HepG2 (cell line): ENCODE measurements around the gene SPOP. TPM values are rescaled to one million over a fixed set of nuclear protein-coding genes. Genes with fewer than 3 reads are reported as not detected.

Experiments
- ATAC-seq: fragments of 200-7000 bp; cut with Tn5 transposase; 3 replicates; pipeline ENCODE4 v1.9.1; 2020; ENCODE audit warnings: mild to moderate bottlenecking, moderate library complexity
- BruUV-seq: library from RNA; stranded (reverse); fragments of 400-500 nt; replicated peaks from 2 replicates; lab custom pipeline; 2021; lab: Mats Ljungman, UMichigan
- CTCF ChIA-PET: fragments of 300-600 bp; formaldehyde crosslinking; extraction: SDS; loops from one replicate; lab custom pipeline; 2021; ENCODE audit warnings: low total read pairs, inconsistent platforms, low intra/inter-chr PET ratio; lab: Yijun Ruan, JAX
- POLR2A ChIA-PET: fragments of 350-600 bp; sonication (Branson Sonifier 250); formaldehyde crosslinking; loops from one replicate; lab custom pipeline; 2020; ENCODE audit warnings: antibody characterized with exemption, inconsistent platforms; lab: Yijun Ruan, JAX
- DNase-seq: peaks from one replicate; pipeline ENCODE4 v3.0.0-alpha.2; 2015; ENCODE audit warnings: low spot score
- FAIRE-seq: peaks from 3 replicates; lab custom pipeline; 2011; peaks lifted over from hg19 to GRCh38; lab: Jason Lieb, UNC
- H2AFZ ChIP-seq: one replicate; pipeline ENCODE4 v1.6.1; 2011; ENCODE audit warnings: low read length, inconsistent platforms
- H3K27ac ChIP-seq: fragments of 300-600 bp; 3 replicates; pipeline ENCODE4 v1.8.0; 2011; ENCODE audit warnings: mixed run types, mild to moderate bottlenecking, mixed read lengths, low read length, inconsistent platforms; ENCODE audit not compliant: insufficient read depth; ENCODE audit errors: extremely low read length
- H3K27me3 ChIP-seq, 2 experiments: fragments of 200-600 bp in 1 of 2; 2 replicates in 1 of 2; 3 replicates in 1 of 2; pipeline versions ENCODE4 v1.6.0 to v1.8.0; 2011; ENCODE audit warnings: low read length in 2 of 2, mild to moderate bottlenecking in 2 of 2, moderate library complexity in 2 of 2, inconsistent platforms in 1 of 2; ENCODE audit not compliant: insufficient read depth in 2 of 2, control insufficient read depth in 1 of 2
- H3K36me3 ChIP-seq, 2 experiments: fragments of 200-600 bp in 1 of 2; replicated peaks in 1 of 2; 2 replicates in 1 of 2; 3 replicates in 1 of 2; pipeline versions ENCODE4 v1.5.1 to v1.8.0; 2011; ENCODE audit warnings: low read length in 2 of 2, inconsistent platforms in 1 of 2; ENCODE audit not compliant: insufficient read depth in 2 of 2, control insufficient read depth in 1 of 2
- H3K4me1 ChIP-seq: 2 replicates; pipeline ENCODE4 v1.5.1; 2012; ENCODE audit warnings: low read length, inconsistent platforms; ENCODE audit not compliant: insufficient read depth
- H3K4me2 ChIP-seq: 2 replicates; pipeline ENCODE4 v1.6.0; 2011; ENCODE audit warnings: low read depth, low read length, inconsistent platforms
- H3K4me3 ChIP-seq, 3 experiments: fragments of 200-600 bp in 1 of 3; sonication (generic), shearing (Covaris generic) in 1 of 3; replicated peaks in 1 of 3; 2 replicates each; pipeline ENCODE4 v1.5.1; 2011 to 2016; ENCODE audit warnings: low read length in 3 of 3, inconsistent platforms in 2 of 3, low read depth in 2 of 3, mild to moderate bottlenecking in 2 of 3, control low read depth in 1 of 3, mixed read lengths in 1 of 3; ENCODE audit not compliant: insufficient read depth in 1 of 3
- H3K79me2 ChIP-seq: one replicate; pipeline ENCODE4 v1.6.1; 2011; ENCODE audit warnings: low read length, inconsistent platforms; ENCODE audit not compliant: insufficient read depth
- H3K9ac ChIP-seq: 2 replicates; pipeline ENCODE4 v1.6.0; 2011; ENCODE audit warnings: mild to moderate bottlenecking, low read depth, low read length, inconsistent platforms; ENCODE audit not compliant: insufficient read depth
- H3K9me3 ChIP-seq: 2 replicates; pipeline ENCODE4 v1.5.1; 2012; ENCODE audit warnings: mild to moderate bottlenecking, low read length
- H4K20me1 ChIP-seq: 2 replicates; pipeline ENCODE4 v1.6.0; 2011; ENCODE audit warnings: inconsistent platforms, mild to moderate bottlenecking, low read length, moderate library complexity; ENCODE audit not compliant: insufficient read depth
- ASH2L ChIP-seq: fragments of 300-600, 200-600 bp; sonication (generic); IDR thresholded peaks from 2 replicates; pipeline ENCODE4 v1.7.0; 2017; ENCODE audit warnings: low read depth, mild to moderate bottlenecking, moderate library complexity, mixed read lengths, low read length; ENCODE audit not compliant: insufficient read length
- GLI4 ChIP-seq: sonication (generic); formaldehyde crosslinking; IDR thresholded peaks from 2 replicates; pipeline ENCODE4 v1.5.1; 2020; ENCODE audit warnings: missing genetic modification reagents, mild to moderate bottlenecking, moderate library complexity, borderline replicate concordance
- POLR2AphosphoS2 ChIP-seq: IDR thresholded peaks from 2 replicates; pipeline ENCODE4 v1.6.1; 2011; ENCODE audit warnings: low read depth, low read length, improper control_type of control experiment
- SRSF9 ChIP-seq: fragments of 200-400 bp; formaldehyde crosslinking; IDR thresholded peaks from 2 replicates; pipeline ENCODE4 v1.6.1; 2018; ENCODE audit warnings: borderline replicate concordance, mild to moderate bottlenecking, low read depth, low read length; ENCODE audit not compliant: insufficient read depth, poor library complexity, severe bottlenecking
- ZNF7 ChIP-seq: IDR thresholded peaks from 2 replicates; pipeline ENCODE4 v1.6.1; 2016; ENCODE audit warnings: missing biosample characterization, missing genetic modification reagents
- ZNF75D ChIP-seq: sonication (generic); formaldehyde crosslinking; IDR thresholded peaks from 2 replicates; pipeline ENCODE4 v1.8.1; 2023; ENCODE audit warnings: missing genetic modification reagents, mild to moderate bottlenecking, borderline replicate concordance
- ZNF768 ChIP-seq: sonication (generic); formaldehyde crosslinking; IDR thresholded peaks from 2 replicates; pipeline ENCODE4 v1.4.0; 2020; ENCODE audit warnings: missing genetic modification reagents
- WGBS: methylation state at CpG from one replicate; pipeline ENCODE4 v1.1.6; 2017; ENCODE audit warnings: low lambda C conversion rate; 5-methylcytosine and 5-hydroxymethylcytosine counted together
- in situ Hi-C: cut with HindIII; loops from 2 replicates; pipeline ENCODE4 v1.10.0; 2017; ENCODE audit warnings: low pct_unique_long_range_greater_than_20kb; ENCODE audit not compliant: extremely low pct_ligation_motif_present
- intact Hi-C: fragments of 100-400 bp; cut with micrococcal nuclease; formaldehyde crosslinking; loops from one replicate; pipeline ENCODE4 v1.10.0; 2022; ENCODE audit not compliant: unreplicated experiment
- polyA plus RNA-seq, 8 experiments: library from polyadenylated mRNA; depleted of rRNA in 3 of 8; stranded (reverse) in 7 of 8; unstranded in 1 of 8; fragments of >200 nt; fragmentation: Illumina TruSeq in 4 of 8; extraction: Trizol in 4 of 8; gene quantifications; 2 replicates each; pipeline versions ENCODE4 v1.2.1 to v1.2.3, GENCODE V29; 2011 to 2016; ENCODE audit warnings: low read depth in 4 of 8, missing spikeins in 1 of 8, mixed read lengths in 1 of 8; ENCODE audit not compliant: insufficient read depth in 1 of 8
- total RNA-seq, 5 experiments: library from RNA; depleted of rRNA; stranded (reverse); fragments of >200 nt; fragmentation: Illumina TruSeq; extraction: Trizol; gene quantifications; 2 replicates each; pipeline ENCODE4 v1.2.3, GENCODE V29; 2016; ENCODE audit warnings: low read depth in 1 of 5
- TF ChIP-seq, protein P1 (sequence below): sonication (generic); formaldehyde crosslinking; IDR thresholded peaks from 2 replicates; pipeline ENCODE4 v1.4.0; 2020; ENCODE audit warnings: missing genetic modification reagents, borderline replicate concordance

SPOP gene
- total and polyA plus RNA-seq, 2 of the 13 experiments (the other 11 are each of a cell fraction or from before 2014, with no cell fraction given), result 52.8 to 60.8 TPM

DNA sequence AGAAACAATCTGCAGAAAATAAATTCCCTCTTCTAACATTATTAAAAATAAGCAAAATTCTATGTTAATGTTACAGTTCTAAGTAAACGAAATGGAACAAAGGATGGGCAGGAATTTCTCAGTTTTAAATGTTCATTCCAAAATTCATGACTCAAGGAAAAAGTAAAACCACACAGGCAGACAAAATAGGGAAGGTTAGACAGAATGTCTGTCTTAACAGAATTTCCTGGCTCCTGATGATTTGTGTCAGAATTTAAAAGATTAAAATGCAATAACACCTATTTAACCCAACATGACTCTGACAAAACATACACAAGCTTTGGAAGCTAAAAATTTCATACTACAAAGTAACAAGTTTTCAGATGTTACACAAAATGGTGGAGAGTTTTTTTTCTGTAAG, 42.8 kb downstream of the SPOP start:
- TF ChIP-seq SRSF9 (no peak), ZNF7 (CRISPR knock-in tag) (no peak)
- no TSS peak for BruUV-seq
- H3K27me3 ChIP-seq, result no peaks in the 10 kb centered on the region
- no peak overlapping the region for H2AFZ ChIP-seq
- FAIRE-seq (no peak), ATAC-seq (no peak), DNase-seq (no peak)
- ChIA-PET CTCF (no interaction called here), POLR2A (no interaction called here)
- no peaks in the 10 kb centered on the region; a peak in 1 of 5 replicates for H3K36me3 ChIP-seq
- in situ Hi-C loops (no loop called here), intact Hi-C loops (no loop called here)
- H3K4me2 ChIP-seq, result no peak overlapping the region
- WGBS, result 96% methylated on average over 1 of the region's 1 CpG
- peaks cover 54% of the 10 kb centered on the region for H3K4me1 ChIP-seq
- peaks cover 2% of the 10 kb centered on the region for H4K20me1 ChIP-seq
- peaks cover 42% of the 10 kb centered on the region for H3K79me2 ChIP-seq
- H3K9ac ChIP-seq, result no peak overlapping the region
- H3K4me3 ChIP-seq, result no peak overlapping the region
- no peaks in the 10 kb centered on the region for H3K9me3 ChIP-seq
- H3K27ac ChIP-seq, result no peak overlapping the region

DNA sequence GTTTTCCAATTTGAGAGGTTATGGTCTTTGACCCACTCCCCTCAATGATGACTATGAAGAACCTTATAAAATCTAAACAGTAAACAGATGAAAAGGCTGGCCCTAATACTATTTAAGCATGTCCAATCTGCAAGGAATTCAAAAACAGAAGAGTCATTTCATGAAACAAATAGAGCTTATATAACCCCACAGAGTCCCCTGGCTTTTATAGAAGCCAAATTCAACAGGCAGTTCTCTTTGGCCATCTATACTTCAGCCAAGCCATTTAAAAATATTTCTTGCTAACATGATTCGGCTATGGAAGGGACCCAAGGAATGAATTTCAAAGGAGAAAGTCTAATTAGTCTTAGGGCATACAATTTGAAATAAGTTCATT, 43.4 kb downstream of the SPOP start:
- H3K36me3 ChIP-seq, result no peaks in the 10 kb centered on the region; a peak in 1 of 5 replicates
- BruUV-seq, result no TSS peak
- H3K27me3 ChIP-seq, result no peaks in the 10 kb centered on the region
- FAIRE-seq, result no peak
- H3K9me3 ChIP-seq, result no peaks in the 10 kb centered on the region
- no peak overlapping the region for H3K9ac ChIP-seq
- no peak overlapping the region for H2AFZ ChIP-seq
- TF ChIP-seq, protein P1, sequence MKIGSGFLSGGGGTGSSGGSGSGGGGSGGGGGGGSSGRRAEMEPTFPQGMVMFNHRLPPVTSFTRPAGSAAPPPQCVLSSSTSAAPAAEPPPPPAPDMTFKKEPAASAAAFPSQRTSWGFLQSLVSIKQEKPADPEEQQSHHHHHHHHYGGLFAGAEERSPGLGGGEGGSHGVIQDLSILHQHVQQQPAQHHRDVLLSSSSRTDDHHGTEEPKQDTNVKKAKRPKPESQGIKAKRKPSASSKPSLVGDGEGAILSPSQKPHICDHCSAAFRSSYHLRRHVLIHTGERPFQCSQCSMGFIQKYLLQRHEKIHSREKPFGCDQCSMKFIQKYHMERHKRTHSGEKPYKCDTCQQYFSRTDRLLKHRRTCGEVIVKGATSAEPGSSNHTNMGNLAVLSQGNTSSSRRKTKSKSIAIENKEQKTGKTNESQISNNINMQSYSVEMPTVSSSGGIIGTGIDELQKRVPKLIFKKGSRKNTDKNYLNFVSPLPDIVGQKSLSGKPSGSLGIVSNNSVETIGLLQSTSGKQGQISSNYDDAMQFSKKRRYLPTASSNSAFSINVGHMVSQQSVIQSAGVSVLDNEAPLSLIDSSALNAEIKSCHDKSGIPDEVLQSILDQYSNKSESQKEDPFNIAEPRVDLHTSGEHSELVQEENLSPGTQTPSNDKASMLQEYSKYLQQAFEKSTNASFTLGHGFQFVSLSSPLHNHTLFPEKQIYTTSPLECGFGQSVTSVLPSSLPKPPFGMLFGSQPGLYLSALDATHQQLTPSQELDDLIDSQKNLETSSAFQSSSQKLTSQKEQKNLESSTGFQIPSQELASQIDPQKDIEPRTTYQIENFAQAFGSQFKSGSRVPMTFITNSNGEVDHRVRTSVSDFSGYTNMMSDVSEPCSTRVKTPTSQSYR (CRISPR knock-in tag), result no peak
- TF ChIP-seq POLR2AphosphoS2 (no peak), GLI4 (CRISPR knock-in tag) (no peak), ZNF75D (CRISPR knock-in tag) (no peak), ZNF768 (CRISPR knock-in tag) (no peak), ASH2L (no peak)
- TF ChIP-seq, all 625 proteins: peak for 0
- Histone ChIP-seq H3K79me2 (peaks cover 44% of the 10 kb centered on the region), H3K4me3 (no peak overlapping the region), H4K20me1 (peaks cover 2% of the 10 kb centered on the region), H3K27ac (no peak overlapping the region), H3K4me1 (peaks cover 61% of the 10 kb centered on the region), H3K4me2 (no peak overlapping the region)
- DNase-seq, result no peak
- intact Hi-C loops (no loop called here), in situ Hi-C loops (no loop called here)
- 100% methylated on average over 1 of the region's 1 CpG for WGBS
- ATAC-seq, result no peak
- CTCF ChIA-PET, result no interaction called here
- POLR2A ChIA-PET, result no interaction called here
